DMS153 treated with DMSO at 0.1 percent for 48 hours (cell line): ENCODE results near the gene RPS3A.
"Not testable (repeated sequence)": the region's sequence is repeated elsewhere in the genome, so short reads cannot be mapped to it uniquely, and the experiment has no call there.

ENCODE experiments used
- DNase-seq: peaks from one replicate; lab custom pipeline; 2025; ENCODE audit not compliant: unreplicated experiment; lab: John Stamatoyannopoulos, UW

The RPS3A gene

GRCh38 chr4:151114338-151114737 is 14.9 kb downstream of the RPS3A start:
- DNase-seq = no peak

- no peak for DNase-seq
Measured at GRCh38 chr4:151114986-151115385, 15.6 kb downstream of the RPS3A start.

GRCh38 chr4:151117371-151117962 is 18.0 kb downstream of the RPS3A start:
- peak; percentile 52 for DNase-seq

- DNase-seq = no peak
Measured at GRCh38 chr4:151129796-151130195, 30.4 kb downstream of the RPS3A start.

- no peak for DNase-seq
Measured at GRCh38 chr4:151133311-151133710, 33.9 kb downstream of the RPS3A start.

- not testable (repeated sequence) for DNase-seq
Measured at GRCh38 chr4:151136048-151136447, 36.6 kb downstream of the RPS3A start.

GRCh38 chr4:151139814-151140213 is 40.4 kb downstream of the RPS3A start:
- DNase-seq = no peak

GRCh38 chr4:151142758-151143157 is 43.3 kb downstream of the RPS3A start:
- no peak for DNase-seq

- no peak for DNase-seq
Measured at GRCh38 chr4:151143162-151143561, 43.7 kb downstream of the RPS3A start.

GRCh38 chr4:151143811-151144210 is 44.4 kb downstream of the RPS3A start:
- no peak for DNase-seq

GRCh38 chr4:151144329-151145072 is 45.1 kb downstream of the RPS3A start:
- no peak for DNase-seq

GRCh38 chr4:151147000-151147399 is 47.6 kb downstream of the RPS3A start:
- no peak for DNase-seq

GRCh38 chr4:151148261-151148660 is 48.8 kb downstream of the RPS3A start:
- DNase-seq = no peak

- DNase-seq = no peak
Measured at GRCh38 chr4:151150821-151151580, 51.6 kb downstream of the RPS3A start.

- DNase-seq = no peak
Measured at GRCh38 chr4:151152028-151152427, 52.6 kb downstream of the RPS3A start.

- DNase-seq = no peak
Measured at GRCh38 chr4:151153585-151153984, 54.2 kb downstream of the RPS3A start.
